Mesenchymal stem cell (in vitro differentiated cells and primary cell): ENCODE results near the gene PARP2.

Source experiments
- DNase-seq: peaks from one replicate; pipeline ENCODE4 v3.0.0-alpha.2; 2013
- H2AFZ ChIP-seq: one replicate; pipeline ENCODE4 v1.6.1; 2013; ENCODE audit warnings: low read depth, mild to moderate bottlenecking, control low read depth, inconsistent platforms, low read length, moderate library complexity
- H2AK5ac ChIP-seq: 2 replicates; pipeline ENCODE4 v1.6.1; 2013; ENCODE audit warnings: low read length, moderate library complexity, mild to moderate bottlenecking, inconsistent platforms; ENCODE audit not compliant: severe bottlenecking
- H2BK120ac ChIP-seq: one replicate; pipeline ENCODE4 v1.6.1; 2013; ENCODE audit warnings: low read depth, mild to moderate bottlenecking, inconsistent platforms, low read length, moderate library complexity
- H2BK12ac ChIP-seq, 2 experiments: one replicate each; pipeline ENCODE4 v1.6.1; 2013; ENCODE audit warnings: inconsistent platforms in 2 of 2, low read length in 2 of 2, mild to moderate bottlenecking in 2 of 2, moderate library complexity in 2 of 2, control low read depth in 1 of 2
- H2BK15ac ChIP-seq: one replicate; pipeline ENCODE4 v1.6.1; 2013; ENCODE audit warnings: mild to moderate bottlenecking, low read depth, inconsistent platforms; ENCODE audit not compliant: poor library complexity, severe bottlenecking
- H2BK5ac ChIP-seq: 2 replicates; pipeline ENCODE4 v1.6.1; 2013; ENCODE audit warnings: low read depth, mild to moderate bottlenecking, low read length, control low read depth, inconsistent platforms; ENCODE audit not compliant: poor library complexity, severe bottlenecking
- H3K14ac ChIP-seq, 2 experiments: one replicate each; pipeline ENCODE4 v1.6.1; 2013; ENCODE audit warnings: inconsistent platforms in 2 of 2, low read length in 2 of 2, control low read depth in 1 of 2, mild to moderate bottlenecking in 1 of 2, moderate library complexity in 1 of 2
- H3K18ac ChIP-seq, 2 experiments: one replicate each; pipeline ENCODE4 v1.6.1; 2013; ENCODE audit warnings: inconsistent platforms in 2 of 2, low read length in 2 of 2, control low read depth in 1 of 2, low read depth in 1 of 2, mild to moderate bottlenecking in 1 of 2
- H3K23ac ChIP-seq, 2 experiments: one replicate each; pipeline ENCODE4 v1.6.1; 2013; ENCODE audit warnings: inconsistent platforms in 2 of 2, low read length in 2 of 2, mild to moderate bottlenecking in 2 of 2, moderate library complexity in 2 of 2, control low read depth in 1 of 2
- H3K27ac ChIP-seq: 2 replicates; pipeline ENCODE4 v1.5.1; 2013; ENCODE audit warnings: mild to moderate bottlenecking, moderate library complexity, low read length, control low read depth, inconsistent platforms; ENCODE audit not compliant: poor library complexity, severe bottlenecking
- H3K27me3 ChIP-seq, 2 experiments: 2 replicates each; pipeline versions ENCODE4 v1.6.1 to v1.7.0; 2013; ENCODE audit warnings: low read length in 2 of 2, mild to moderate bottlenecking in 2 of 2, moderate library complexity in 2 of 2, control low read depth in 1 of 2, inconsistent platforms in 1 of 2; ENCODE audit not compliant: control insufficient read depth in 1 of 2, insufficient read depth in 1 of 2
- H3K36me3 ChIP-seq, 2 experiments: 2 replicates each; pipeline versions ENCODE4 v1.6.1 to v1.7.0; 2013; ENCODE audit warnings: low read length in 2 of 2, control low read depth in 1 of 2, inconsistent platforms in 1 of 2, low read depth in 1 of 2, mild to moderate bottlenecking in 1 of 2; ENCODE audit not compliant: insufficient read depth in 2 of 2, control insufficient read depth in 1 of 2
- H3K4ac ChIP-seq, 2 experiments: one replicate each; pipeline ENCODE4 v1.6.1; 2013; ENCODE audit warnings: inconsistent platforms in 2 of 2, low read length in 2 of 2, mild to moderate bottlenecking in 2 of 2, moderate library complexity in 2 of 2, control low read depth in 1 of 2, low read depth in 1 of 2
- H3K4me1 ChIP-seq: 2 replicates; pipeline ENCODE4 v1.6.1; 2013; ENCODE audit warnings: low read depth, low read length, control low read depth; ENCODE audit not compliant: control insufficient read depth, insufficient read depth
- H3K4me2 ChIP-seq: 2 replicates; pipeline ENCODE4 v1.6.1; 2013; ENCODE audit warnings: low read length, mild to moderate bottlenecking, inconsistent platforms; ENCODE audit not compliant: poor library complexity, severe bottlenecking
- H3K4me3 ChIP-seq, 2 experiments: 2 replicates each; pipeline versions ENCODE4 v1.5.1 to v1.7.0; 2013; ENCODE audit warnings: low read length in 2 of 2, mild to moderate bottlenecking in 2 of 2, control low read depth in 1 of 2, low read depth in 1 of 2; ENCODE audit not compliant: insufficient read depth in 1 of 2
- H3K79me1 ChIP-seq: replicated peaks from 2 replicates; pipeline ENCODE4 v1.6.1; 2013; ENCODE audit warnings: mild to moderate bottlenecking, control low read depth, low read length, inconsistent platforms; ENCODE audit not compliant: poor library complexity, severe bottlenecking
- H3K9ac ChIP-seq: 2 replicates; pipeline ENCODE4 v1.7.0; 2013; ENCODE audit warnings: mild to moderate bottlenecking, low read length, moderate library complexity
- H3K9me3 ChIP-seq: 2 replicates; pipeline ENCODE4 v1.7.0; 2013; ENCODE audit warnings: mild to moderate bottlenecking, low read length; ENCODE audit not compliant: control insufficient read depth
- H4K8ac ChIP-seq: one replicate; pipeline ENCODE4 v1.6.1; 2013; ENCODE audit warnings: inconsistent platforms, mild to moderate bottlenecking, low read length, moderate library complexity
- H4K91ac ChIP-seq: one replicate; pipeline ENCODE4 v1.6.1; 2013; ENCODE audit warnings: mild to moderate bottlenecking, low read length, inconsistent platforms
- WGBS: methylation state at CpG from one replicate; pipeline ENCODE4 v1.1.7; 2013; ENCODE audit warnings: mixed read lengths; 5-methylcytosine and 5-hydroxymethylcytosine counted together

The PARP2 gene

GRCh38 chr14:20372796-20373195, 29.4 kb downstream of the PARP2 start:
- H4K8ac ChIP-seq = no peak overlapping the region
- H2BK12ac ChIP-seq = no peak overlapping the region
- H3K4me2 ChIP-seq = no peak overlapping the region
- H3K27ac ChIP-seq = no peak overlapping the region
- no peak overlapping the region for H2BK15ac ChIP-seq
- H3K14ac ChIP-seq = no peak overlapping the region
- H3K9ac ChIP-seq = no peak overlapping the region
- no peak overlapping the region for H2BK5ac ChIP-seq
- H3K4me1 ChIP-seq = no peaks in the 10 kb centered on the region
- H3K27me3 ChIP-seq = no peaks in the 10 kb centered on the region
- H2AFZ ChIP-seq = no peak overlapping the region
- DNase-seq = no peak
- H3K23ac ChIP-seq = no peak overlapping the region
- H3K18ac ChIP-seq = no peak overlapping the region
- no peak overlapping the region for H3K4ac ChIP-seq
- H2AK5ac ChIP-seq = no peak overlapping the region
- no peaks in the 10 kb centered on the region for H3K9me3 ChIP-seq
- H3K36me3 ChIP-seq = peaks cover 61 to 91% of the 10 kb centered on the region in 2 experiments
- H2BK120ac ChIP-seq = no peak overlapping the region
- no peak overlapping the region for H3K4me3 ChIP-seq
- H4K91ac ChIP-seq = no peak overlapping the region
- 80% methylated on average over 5 of the region's 5 CpGs for WGBS
- peaks cover 4% of the 10 kb centered on the region for H3K79me1 ChIP-seq

GRCh38 chr14:20375471-20375870, 32.0 kb downstream of the PARP2 start:
- H3K23ac ChIP-seq = no peak overlapping the region
- H3K18ac ChIP-seq = no peak overlapping the region
- H2AFZ ChIP-seq = no peak overlapping the region
- no peak overlapping the region for H3K4ac ChIP-seq
- no peak overlapping the region for H4K8ac ChIP-seq
- no peak overlapping the region for H2BK120ac ChIP-seq
- no peak overlapping the region for H2BK12ac ChIP-seq
- no peak overlapping the region for H2BK15ac ChIP-seq
- peaks cover 4% of the 10 kb centered on the region for H3K79me1 ChIP-seq
- no peaks in the 10 kb centered on the region for H3K4me1 ChIP-seq
- no peak overlapping the region for H2AK5ac ChIP-seq
- no peak overlapping the region for H3K27ac ChIP-seq
- H3K14ac ChIP-seq = no peak overlapping the region
- no peak overlapping the region for H3K4me3 ChIP-seq
- no peak overlapping the region for H3K9ac ChIP-seq
- peaks cover 69 to 95% of the 10 kb centered on the region in 2 experiments for H3K36me3 ChIP-seq
- no peak overlapping the region for H3K4me2 ChIP-seq
- no peak for DNase-seq
- no peaks in the 10 kb centered on the region for H3K9me3 ChIP-seq
- H3K27me3 ChIP-seq = no peaks in the 10 kb centered on the region
- H2BK5ac ChIP-seq = no peak overlapping the region
- 98% methylated on average over 3 of the region's 3 CpGs for WGBS
- H4K91ac ChIP-seq = no peak overlapping the region

GRCh38 chr14:20376071-20376588, 32.7 kb downstream of the PARP2 start:
- Histone ChIP-seq H2AFZ (no peak overlapping the region), H2BK15ac (no peak overlapping the region), H2BK12ac (no peak overlapping the region), H3K4me1 (no peaks in the 10 kb centered on the region), H2BK5ac (no peak overlapping the region), H3K27ac (no peak overlapping the region), H2BK120ac (no peak overlapping the region), H3K23ac (no peak overlapping the region), H3K36me3 (peaks cover 74 to 95% of the 10 kb centered on the region in 2 experiments), H3K4ac (no peak overlapping the region), H3K9me3 (no peaks in the 10 kb centered on the region), H3K18ac (no peak overlapping the region), H3K9ac (no peak overlapping the region), H3K4me2 (no peak overlapping the region), H3K14ac (no peak overlapping the region), H3K4me3 (no peak overlapping the region), H4K91ac (no peak overlapping the region), H3K79me1 (peaks cover 2% of the 10 kb centered on the region), H4K8ac (no peak overlapping the region), H3K27me3 (no peaks in the 10 kb centered on the region), H2AK5ac (no peak overlapping the region)
- DNase-seq = no peak
- 98% methylated on average over 12 of the region's 12 CpGs for WGBS

- Histone ChIP-seq H3K27me3 (no peaks in the 10 kb centered on the region), H3K4me2 (no peak overlapping the region), H3K9ac (no peak overlapping the region), H4K8ac (no peak overlapping the region), H2BK5ac (no peak overlapping the region), H3K4me1 (no peaks in the 10 kb centered on the region), H2BK15ac (no peak overlapping the region), H3K9me3 (no peaks in the 10 kb centered on the region), H3K14ac (no peak overlapping the region), H3K23ac (no peak overlapping the region), H3K27ac (no peak overlapping the region), H2AK5ac (no peak overlapping the region), H3K4me3 (no peak overlapping the region), H2AFZ (no peak overlapping the region), H3K79me1 (peaks cover 7% of the 10 kb centered on the region), H2BK12ac (no peak overlapping the region), H3K18ac (no peak overlapping the region), H3K4ac (no peak overlapping the region), H2BK120ac (no peak overlapping the region), H3K36me3 (peaks cover 85 to 95% of the 10 kb centered on the region in 2 experiments), H4K91ac (no peak overlapping the region)
- no peak for DNase-seq
- no CpG with 5 or more reads among the region's 2 CpGs for WGBS
Measured at GRCh38 chr14:20377171-20377570, 33.7 kb downstream of the PARP2 start.
